H1 (cell line): ENCODE data around the gene DNAJB6. TPM values are rescaled to one million over a fixed set of nuclear protein-coding genes. Genes with fewer than 3 reads are reported as not detected.
A peak's percentile ranks its signal among the peaks of the same experiment; 100 is the strongest.

ENCODE experiments used
- CTCF ChIA-PET: fragments of 300-600 bp; sonication (Branson Sonifier 250); formaldehyde crosslinking; loops from one replicate; lab custom pipeline; 2021; ENCODE audit not compliant: partially characterized antibody; lab: Charles Lee
- POLR2A ChIA-PET: fragments of 300-600 bp; sonication (Branson Sonifier 250); formaldehyde crosslinking; loops from one replicate; lab custom pipeline; 2021; ENCODE audit warnings: inconsistent platforms; ENCODE audit not compliant: partially characterized antibody; lab: Charles Lee
- DNase-seq, 2 experiments: peaks; one replicate each; pipeline versions ENCODE4 v3.0.0 to v3.0.0-alpha.2; 2010 to 2022; ENCODE audit warnings: low spot score in 2 of 2, low read depth in 1 of 2, mixed read lengths in 1 of 2
- FAIRE-seq: peaks from 2 replicates; lab custom pipeline; 2011; peaks lifted over from hg19 to GRCh38; lab: Jason Lieb, UNC
- H2AFZ ChIP-seq: 2 replicates; pipeline ENCODE4 v1.8.1; 2012; ENCODE audit warnings: low read length, inconsistent platforms
- H2AK5ac ChIP-seq: 2 replicates; pipeline ENCODE4 v1.6.1; 2013; ENCODE audit warnings: low read depth, low read length
- H2BK120ac ChIP-seq: replicated peaks from 2 replicates; pipeline ENCODE3; 2013; ENCODE audit warnings: low read depth, low read length, inconsistent platforms
- H2BK12ac ChIP-seq: 2 replicates; pipeline ENCODE4 v1.6.1; 2013; ENCODE audit warnings: low read depth, low read length
- H2BK15ac ChIP-seq: 2 replicates; pipeline ENCODE4 v1.6.1; 2013; ENCODE audit warnings: low read length
- H2BK20ac ChIP-seq: 2 replicates; pipeline ENCODE4 v1.6.1; 2013; ENCODE audit warnings: low read length
- H2BK5ac ChIP-seq: 2 replicates; pipeline ENCODE4 v1.6.1; 2013; ENCODE audit warnings: low read depth, low read length
- H3K14ac ChIP-seq: 2 replicates; pipeline ENCODE4 v1.6.1; 2013; ENCODE audit warnings: inconsistent platforms; ENCODE audit not compliant: insufficient read length
- H3K18ac ChIP-seq: 2 replicates; pipeline ENCODE4 v1.6.1; 2013; ENCODE audit warnings: low read length; ENCODE audit errors: extremely low read depth
- H3K23ac ChIP-seq: 2 replicates; pipeline ENCODE4 v1.6.1; 2013; ENCODE audit warnings: inconsistent platforms; ENCODE audit not compliant: insufficient read length
- H3K23me2 ChIP-seq: 2 replicates; pipeline ENCODE4 v1.6.1; 2013; ENCODE audit warnings: low read depth, low read length
- H3K27ac ChIP-seq: 2 replicates; pipeline ENCODE4 v1.6.1; 2011; ENCODE audit warnings: low read depth, low read length, inconsistent platforms
- H3K27me3 ChIP-seq, 4 experiments: replicated peaks in 1 of 4; 1 replicate in 1 of 4; 2 replicates in 3 of 4; pipeline versions ENCODE4 v1.6.1 to v1.8.1; 2011 to 2013; ENCODE audit warnings: low read length in 3 of 4, mild to moderate bottlenecking in 3 of 4, inconsistent platforms in 2 of 4, mixed read lengths in 2 of 4, moderate library complexity in 1 of 4; ENCODE audit not compliant: control insufficient read depth in 3 of 4, insufficient read depth in 3 of 4; ENCODE audit errors: extremely low read depth in 1 of 4
- H3K36me3 ChIP-seq, 4 experiments: 2 replicates each; pipeline versions ENCODE4 v1.6.1 to v1.8.1; 2011 to 2013; ENCODE audit warnings: mild to moderate bottlenecking in 4 of 4, low read length in 3 of 4, moderate library complexity in 2 of 4, control low read depth in 1 of 4, inconsistent platforms in 1 of 4; ENCODE audit not compliant: insufficient read depth in 4 of 4, control insufficient read depth in 2 of 4
- H3K4ac ChIP-seq: replicated peaks from 2 replicates; pipeline ENCODE3; 2013; ENCODE audit warnings: low read length, low read depth, mixed read lengths, inconsistent platforms; ENCODE audit not compliant: insufficient read length
- H3K4me1 ChIP-seq, 4 experiments: replicated peaks in 1 of 4; 1 replicate in 1 of 4; 2 replicates in 3 of 4; pipeline versions ENCODE4 v1.6.1 to v1.8.1; 2011 to 2013; ENCODE audit warnings: low read length in 3 of 4, inconsistent platforms in 2 of 4, mixed read lengths in 1 of 4; ENCODE audit not compliant: insufficient read depth in 4 of 4, control insufficient read depth in 3 of 4
- H3K4me2 ChIP-seq, 2 experiments: 2 replicates each; pipeline versions ENCODE4 v1.6.1 to v1.8.1; 2011 to 2013; ENCODE audit warnings: low read depth in 2 of 2, low read length in 2 of 2, control low read depth in 1 of 2, inconsistent platforms in 1 of 2, mild to moderate bottlenecking in 1 of 2; ENCODE audit not compliant: insufficient read depth in 1 of 2
- H3K4me3 ChIP-seq, 4 experiments: fragments of 200-600, 300-600 bp in 1 of 4; sonication (generic), shearing (Covaris generic), sonication (Bioruptor Twin) in 1 of 4; 2 replicates each; pipeline versions ENCODE4 v1.5.1 to v1.8.1; 2011 to 2016; ENCODE audit warnings: low read length in 4 of 4, low read depth in 3 of 4, control low read depth in 2 of 4, inconsistent platforms in 2 of 4, mild to moderate bottlenecking in 2 of 4, mixed read lengths in 1 of 4, moderate library complexity in 1 of 4; ENCODE audit not compliant: insufficient read depth in 2 of 4; ENCODE audit errors: extremely low read depth in 1 of 4
- H3K56ac ChIP-seq: replicated peaks from 2 replicates; pipeline ENCODE3; 2013; ENCODE audit warnings: low read depth, mild to moderate bottlenecking, mixed read lengths, low read length, inconsistent platforms; ENCODE audit not compliant: insufficient read length
- H3K79me1 ChIP-seq: 2 replicates; pipeline ENCODE4 v1.6.1; 2013; ENCODE audit warnings: low read depth, low read length, control low read depth
- H3K79me2 ChIP-seq, 2 experiments: 2 replicates each; pipeline versions ENCODE4 v1.6.1 to v1.8.1; 2012 to 2013; ENCODE audit warnings: low read length in 2 of 2, mild to moderate bottlenecking in 2 of 2, inconsistent platforms in 1 of 2; ENCODE audit not compliant: insufficient read depth in 2 of 2, control insufficient read depth in 1 of 2
- H3K9ac ChIP-seq, 4 experiments: replicated peaks in 1 of 4; 1 replicate in 1 of 4; 2 replicates in 3 of 4; pipeline versions ENCODE4 v1.6.1 to v1.8.1; 2011 to 2013; ENCODE audit warnings: low read depth in 3 of 4, low read length in 3 of 4, control low read depth in 2 of 4, mild to moderate bottlenecking in 2 of 4, moderate library complexity in 2 of 4, inconsistent platforms in 1 of 4; ENCODE audit errors: extremely low read depth in 1 of 4
- H3K9me3 ChIP-seq, 2 experiments: 2 replicates each; pipeline versions ENCODE4 v1.6.1 to v1.8.1; 2012 to 2013; ENCODE audit warnings: mild to moderate bottlenecking in 2 of 2, moderate library complexity in 2 of 2, control low read depth in 1 of 2, inconsistent platforms in 1 of 2, low read depth in 1 of 2, low read length in 1 of 2, mixed read lengths in 1 of 2; ENCODE audit not compliant: insufficient read depth in 2 of 2
- H4K20me1 ChIP-seq, 2 experiments: replicated peaks in 1 of 2; 2 replicates each; pipeline versions ENCODE3 to v1.8.1; 2011 to 2013; ENCODE audit warnings: inconsistent platforms in 2 of 2, low read length in 2 of 2, mild to moderate bottlenecking in 1 of 2; ENCODE audit not compliant: insufficient read depth in 2 of 2, control insufficient read depth in 1 of 2
- H4K5ac ChIP-seq: 2 replicates; pipeline ENCODE4 v1.6.1; 2013; ENCODE audit warnings: low read length, low read depth, mixed read lengths, inconsistent platforms; ENCODE audit not compliant: insufficient read length
- H4K8ac ChIP-seq: 2 replicates; pipeline ENCODE4 v1.8.0; 2013; ENCODE audit warnings: mild to moderate bottlenecking, moderate library complexity, low read length, inconsistent platforms; ENCODE audit not compliant: insufficient read depth; ENCODE audit errors: extremely low read depth
- H4K91ac ChIP-seq: replicated peaks from 2 replicates; pipeline ENCODE3; 2013; ENCODE audit warnings: low read length, mixed read lengths, inconsistent platforms; ENCODE audit not compliant: insufficient read length
- BRCA1 ChIP-seq: IDR thresholded peaks from 2 replicates; pipeline ENCODE4 v1.6.1; 2012; ENCODE audit warnings: low read depth, low read length, improper control_type of control experiment
- CBX8 ChIP-seq: fragments of 300-800, 300-1000 bp; sonication (generic); IDR thresholded peaks from 2 replicates; pipeline ENCODE4 v1.7.1; 2016; ENCODE audit warnings: low read depth, low read length, borderline replicate concordance
- CEBPB ChIP-seq: IDR thresholded peaks from 2 replicates; pipeline ENCODE4 v1.6.1; 2012; ENCODE audit warnings: low read depth, low read length
- GTF2F1 ChIP-seq: IDR thresholded peaks from 2 replicates; pipeline ENCODE4 v1.6.1; 2012; ENCODE audit warnings: low read depth, low read length, improper control_type of control experiment, borderline replicate concordance
- HDAC2 ChIP-seq, 2 experiments: fragments of 300-600 bp in 1 of 2; sonication (generic) in 1 of 2; IDR thresholded peaks; 2 replicates each; pipeline ENCODE4 v1.6.1; 2011 to 2012; ENCODE audit warnings: low read depth in 2 of 2, low read length in 2 of 2, mild to moderate bottlenecking in 2 of 2, moderate library complexity in 2 of 2, borderline replicate concordance in 1 of 2, inconsistent platforms in 1 of 2
- RBBP5 ChIP-seq: IDR thresholded peaks from 2 replicates; pipeline ENCODE4 v1.7.1; 2012; ENCODE audit warnings: low read depth, mild to moderate bottlenecking, inconsistent platforms, low read length, moderate library complexity, borderline replicate concordance
- RFX5 ChIP-seq: IDR thresholded peaks from 2 replicates; pipeline ENCODE4 v1.6.1; 2011; ENCODE audit warnings: low read depth, low read length, improper control_type of control experiment, borderline replicate concordance
- SUZ12 ChIP-seq: fragments of 200-600 bp; sonication (generic); IDR thresholded peaks from 2 replicates; pipeline ENCODE4 v1.6.1; 2012; ENCODE audit warnings: mild to moderate bottlenecking, inconsistent platforms, low read length, moderate library complexity, mixed read lengths
- WGBS, 2 experiments: shearing (Covaris generic) in 1 of 2; methylation state at CpG; one replicate each; pipeline versions ENCODE4 v1.1.6 to v1.1.7; 2013 to 2015; ENCODE audit warnings: low lambda C conversion rate in 2 of 2, mixed read lengths in 2 of 2, inconsistent platforms in 1 of 2, low coverage in 1 of 2, missing lambda C conversion rate in 1 of 2; ENCODE audit not compliant: insufficient replicate concordance in 2 of 2, insufficient coverage in 1 of 2, insufficient read length in 1 of 2; ENCODE audit errors: extremely low coverage in 1 of 2, missing lambda C conversion rate in 1 of 2; 5-methylcytosine and 5-hydroxymethylcytosine counted together
- polyA plus RNA-seq, 7 experiments: library from polyadenylated mRNA; depleted of rRNA in 3 of 7; stranded (reverse) in 5 of 7; unstranded in 2 of 7; fragments of >200 nt in 5 of 7; fragments of 200-250 nt in 2 of 7; gene quantifications; 1 replicate in 5 of 7; 2 replicates in 1 of 7; 4 replicates in 1 of 7; pipeline versions ENCODE4 v1.2.1 to v1.2.3, GENCODE V29; 2011 to 2013; ENCODE audit warnings: missing spikeins in 2 of 7, mixed read lengths in 2 of 7
- total RNA-seq: library from RNA; stranded (reverse); fragmentation: NEBNext Ultra II Directional; extraction: Animal tissue kit (Norgen Biotek cat#: 25700); gene quantifications from 2 replicates; pipeline ENCODE4 v1.2.1, GENCODE V29; 2021

The DNAJB6 gene
- total and polyA plus RNA-seq, 2 of the 8 experiments (the other 6 are each of a cell fraction or from before 2014, with no cell fraction given), result 166 to 295 TPM

GRCh38 chr7:157423348-157423747 is 86.5 kb downstream of the DNAJB6 start:
- Histone ChIP-seq H3K36me3 (peaks cover 2 to 6% (median 3%) of the 10 kb centered on the region in 4 experiments; a peak in 6 of 8 replicates), H3K4me2 (no peak overlapping the region), H4K8ac (peak overlapping the region; percentile 83; the same call in 1 of the 2 replicates), H3K56ac (no peak overlapping the region), H3K14ac (no peak overlapping the region), H3K18ac (no peak overlapping the region), H3K4me1 (no peaks in the 10 kb centered on the region), H2BK5ac (no peak overlapping the region), H3K79me1 (no peaks in the 10 kb centered on the region), H4K91ac (no peak overlapping the region)
- no peak for TF ChIP-seq HDAC2 (IDR thresholded peaks at IDR 0.05; ENCODE audit: borderline replicate concordance in 1 of 2, low read depth in 2 of 2, low read length in 2 of 2)
- TF ChIP-seq BRCA1, result no peak
- TF ChIP-seq RBBP5, result no peak
- no peak for TF ChIP-seq RFX5
- no peak for TF ChIP-seq CEBPB
- no peak for TF ChIP-seq GTF2F1
- TF ChIP-seq SUZ12, result no peak
- no peak for TF ChIP-seq CBX8
- TF ChIP-seq, all 59 proteins: peak for 0
- no peak for FAIRE-seq
- 87% methylated on average over 12 of the region's 12 CpGs; no CpG with 5 or more reads in 1 of the 2 experiments for WGBS, 2 experiments
- Histone ChIP-seq H3K23ac (no peak overlapping the region), H2AK5ac (no peak overlapping the region), H2AFZ (no peak overlapping the region), H3K79me2 (no peaks in the 10 kb centered on the region), H3K9me3 (no peaks in the 10 kb centered on the region), H3K9ac (no peak overlapping the region), H3K4me3 (no peak overlapping the region), H2BK20ac (no peak overlapping the region), H2BK15ac (no peak overlapping the region), H2BK12ac (no peak overlapping the region), H3K4ac (no peak overlapping the region), H3K27ac (no peak overlapping the region), H4K20me1 (no peaks in the 10 kb centered on the region), H3K23me2 (no peaks in the 10 kb centered on the region), H4K5ac (no peak overlapping the region), H2BK120ac (no peak overlapping the region), H3K27me3 (no peaks in the 10 kb centered on the region)
- POLR2A ChIA-PET, result no interaction called here
- CTCF ChIA-PET, result interaction anchor here (0.7 to 1.3 kb wide), 2 partner anchors 9 to 14 kb away, joined by 3 read pairs; no protein-coding TSS in a partner anchor
- no peak for DNase-seq
